ENCODE results near the gene VPS54.

VPS54 gene

DNA sequence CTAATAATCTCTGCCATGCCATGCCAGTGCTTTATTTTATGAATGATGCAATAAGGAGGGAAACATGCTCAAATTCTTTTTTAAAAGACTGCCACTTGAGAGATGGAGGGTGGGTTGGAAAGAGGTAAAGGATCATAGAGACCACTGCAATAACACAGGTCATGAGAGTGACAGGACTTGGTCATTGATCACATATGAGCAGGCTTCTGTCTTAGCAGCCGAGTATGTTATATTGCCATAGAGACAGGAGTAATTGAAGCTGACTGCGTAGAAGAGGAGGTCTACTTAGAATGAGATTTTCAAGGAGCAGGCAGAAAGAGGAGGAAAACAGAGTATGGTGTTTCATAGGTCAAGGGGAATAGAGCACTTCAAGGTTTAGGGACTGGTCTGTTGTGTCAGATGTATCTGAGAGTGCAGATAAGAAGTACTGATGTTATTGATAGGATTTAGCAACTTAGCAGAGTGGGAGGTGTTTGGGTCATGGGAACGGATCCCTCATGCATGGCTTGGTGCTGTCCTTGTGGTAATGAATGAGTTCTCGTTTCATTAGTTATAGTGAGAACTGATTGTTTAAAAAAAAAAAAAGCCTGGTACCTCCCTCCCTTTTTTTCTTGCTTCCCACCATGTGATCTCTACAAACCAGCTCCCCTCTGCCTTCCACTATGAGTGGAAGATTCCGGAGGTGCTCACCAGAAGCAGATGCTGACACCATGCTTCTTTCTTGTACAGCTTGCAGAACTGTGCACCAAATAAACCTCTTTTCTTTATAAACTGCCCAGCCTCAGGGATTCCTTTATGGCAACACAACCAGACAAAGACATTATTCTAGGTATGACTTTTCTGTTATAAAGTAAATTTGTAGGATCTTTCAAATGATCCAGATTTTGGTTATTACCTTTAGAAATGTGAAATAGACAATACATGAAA lies 144.8 kb downstream of the VPS54 start:
- H4K20me1 ChIP-seq (ENCODE audit: low read depth, low read length): no peaks in the 10 kb centered on the region
- no peak for TF ChIP-seq CTCF (IDR thresholded peaks at IDR 0.05; ENCODE audit: insufficient read depth, low read length, poor library complexity, severe bottlenecking)
- TF ChIP-seq EZH2phosphoT487 (conservative IDR thresholded peaks at IDR 0.05; ENCODE audit: low read length): no peak
- no peak overlapping the region for H3K27ac ChIP-seq (ENCODE audit: low read depth, low read length)
- H3K9me3 ChIP-seq (ENCODE audit: insufficient read depth, low read length): no peaks in the 10 kb centered on the region
- no peaks in the 10 kb centered on the region for H3F3A ChIP-seq (ENCODE audit: insufficient read depth)
- no peaks in the 10 kb centered on the region for H3K9me2 ChIP-seq (replicated peaks; ENCODE audit: insufficient read depth, low read length)
- H3K9ac ChIP-seq (ENCODE audit: low read length): no peak overlapping the region
- no peaks in the 10 kb centered on the region for H3K27me3 ChIP-seq (ENCODE audit: low read length)
- no peak overlapping the region for H3K4me2 ChIP-seq (ENCODE audit: low read depth, low read length, poor library complexity, severe bottlenecking)
- peaks cover 17% of the 10 kb centered on the region; the same call in 1 of the 2 replicates for H3K79me2 ChIP-seq (ENCODE audit: insufficient read depth, low read length)
- H2AFZ ChIP-seq (ENCODE audit: low read depth, low read length, severe bottlenecking): no peak overlapping the region
- H3K4me3 ChIP-seq (ENCODE audit: insufficient read depth, low read length, poor library complexity, severe bottlenecking): no peak overlapping the region
- H3K36me3 ChIP-seq (ENCODE audit: low read length): peaks cover 12% of the 10 kb centered on the region

DNA sequence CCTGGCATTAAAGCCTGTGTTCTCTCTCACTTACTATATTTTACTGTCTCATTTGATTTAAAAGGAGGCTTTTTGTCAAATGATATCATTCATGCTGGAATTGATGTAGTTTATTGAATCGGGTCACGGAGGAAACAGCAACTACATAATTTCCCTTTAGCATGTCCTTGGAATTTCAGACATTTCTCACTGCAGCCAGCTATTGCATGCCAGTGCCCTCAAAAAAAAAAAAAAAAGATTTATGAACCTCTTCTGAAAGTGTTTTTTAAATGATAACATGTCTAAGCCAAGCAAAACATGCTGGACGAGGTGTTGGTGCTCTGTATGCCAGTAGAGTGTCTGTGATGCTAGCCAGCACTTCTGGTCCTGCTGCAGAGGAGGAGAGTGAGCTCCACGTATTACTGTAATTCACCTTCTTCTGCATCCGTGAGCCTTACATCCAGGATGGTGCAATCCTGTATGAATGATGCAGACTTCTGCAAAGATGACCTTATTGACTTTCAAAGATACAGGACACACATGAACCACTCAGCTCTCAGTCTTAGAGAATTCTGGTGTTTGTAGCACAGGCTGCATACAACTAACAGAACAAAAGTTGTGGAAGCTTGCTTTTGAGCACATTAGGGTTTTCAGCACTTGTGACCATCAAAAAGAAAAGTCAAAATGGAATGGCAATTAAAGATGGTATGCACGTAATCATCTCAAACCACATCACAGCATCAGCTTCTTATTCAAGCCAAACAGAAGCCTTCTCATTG lies 146.5 kb downstream of the VPS54 start:
- no peak overlapping the region for H3K4me2 ChIP-seq (ENCODE audit: low read depth, low read length, poor library complexity, severe bottlenecking)

GRCh38 chr2:63871864-63872263 lies 147.4 kb downstream of the VPS54 start:
- TF ChIP-seq EZH2phosphoT487 (conservative IDR thresholded peaks at IDR 0.05; ENCODE audit: low read length): no peak
- no peak for TF ChIP-seq CTCF (IDR thresholded peaks at IDR 0.05; ENCODE audit: insufficient read depth, low read length, poor library complexity, severe bottlenecking)
- no peak overlapping the region for H3K27ac ChIP-seq (ENCODE audit: low read depth, low read length)
- H3K79me2 ChIP-seq (ENCODE audit: insufficient read depth, low read length): peaks cover 11% of the 10 kb centered on the region; the same call in 1 of the 2 replicates
- H2AFZ ChIP-seq (ENCODE audit: low read depth, low read length, severe bottlenecking): no peak overlapping the region
- no peak overlapping the region for H3K4me2 ChIP-seq (ENCODE audit: low read depth, low read length, poor library complexity, severe bottlenecking)
- H4K20me1 ChIP-seq (ENCODE audit: low read depth, low read length): no peaks in the 10 kb centered on the region
- H3K27me3 ChIP-seq (ENCODE audit: low read length): no peaks in the 10 kb centered on the region
- 0 out of 2 replicates have a peak, but pooled peaks cover 5% of the 10 kb centered on the region for H3F3A ChIP-seq (ENCODE audit: insufficient read depth)
- no peaks in the 10 kb centered on the region for H3K9me2 ChIP-seq (replicated peaks; ENCODE audit: insufficient read depth, low read length)
- no peak overlapping the region for H3K4me3 ChIP-seq (ENCODE audit: insufficient read depth, low read length, poor library complexity, severe bottlenecking)
- no peak overlapping the region for H3K9ac ChIP-seq (ENCODE audit: low read length)
- no peaks in the 10 kb centered on the region for H3K9me3 ChIP-seq (ENCODE audit: insufficient read depth, low read length)
- peaks cover 14% of the 10 kb centered on the region for H3K36me3 ChIP-seq (ENCODE audit: low read length)

More for the DNA sequence above, 146.5 kb downstream of the VPS54 start:
- Histone ChIP-seq H3K9me3 (ENCODE audit: insufficient read depth, low read length) (no peaks in the 10 kb centered on the region), H2AFZ (ENCODE audit: low read depth, low read length, severe bottlenecking) (no peak overlapping the region), H3K36me3 (ENCODE audit: low read length) (peaks cover 12% of the 10 kb centered on the region), H3F3A (ENCODE audit: insufficient read depth) (0 out of 2 replicates have a peak, but pooled peaks cover under 1% of the 10 kb centered on the region), H4K20me1 (ENCODE audit: low read depth, low read length) (no peaks in the 10 kb centered on the region), H3K9me2 (replicated peaks; ENCODE audit: insufficient read depth, low read length) (no peaks in the 10 kb centered on the region), H3K27ac (ENCODE audit: low read depth, low read length) (no peak overlapping the region), H3K27me3 (ENCODE audit: low read length) (no peaks in the 10 kb centered on the region), H3K9ac (ENCODE audit: low read length) (no peak overlapping the region), H3K79me2 (ENCODE audit: insufficient read depth, low read length) (peaks cover 11% of the 10 kb centered on the region; the same call in 1 of the 2 replicates), H3K4me3 (ENCODE audit: insufficient read depth, low read length, poor library complexity, severe bottlenecking) (no peak overlapping the region)
- TF ChIP-seq CTCF (IDR thresholded peaks at IDR 0.05; ENCODE audit: insufficient read depth, low read length, poor library complexity, severe bottlenecking) (no peak), EZH2phosphoT487 (conservative IDR thresholded peaks at IDR 0.05; ENCODE audit: low read length) (no peak)

Data from SU-DHL-6 (cell line).